CD4-positive, alpha-beta T cell treated with Interleukin-4 for 1 hour (primary cell): ENCODE measurements around the gene NFATC2IP.
"Not testable (repeated sequence)": the region's sequence is repeated elsewhere in the genome, so short reads cannot be mapped to it uniquely, and the experiment has no call there.

Source experiments
- DNase-seq, 2 donors: peaks; one replicate each; pipeline ENCODE4 v3.0.0-alpha.2; 2020 to 2022

Gene NFATC2IP

DNA sequence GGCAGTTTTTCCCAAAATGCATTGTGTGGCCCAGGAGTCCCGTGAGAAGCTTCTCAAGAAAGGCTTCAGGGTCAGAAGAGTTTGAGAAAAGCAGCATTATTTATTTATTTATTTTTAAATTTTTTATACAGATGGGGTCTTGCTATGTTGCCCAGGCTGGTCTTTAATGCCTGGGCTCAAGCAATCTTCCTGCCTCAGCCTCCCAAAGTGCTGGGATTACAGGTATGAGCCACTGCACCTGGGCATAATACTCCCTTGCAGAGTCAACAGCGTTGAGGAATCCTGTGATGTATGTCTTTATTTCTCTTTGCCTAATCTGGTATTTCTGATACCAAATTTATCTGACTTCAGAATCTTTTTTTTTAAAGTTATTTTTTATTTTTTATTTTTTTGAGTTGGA, 49.3 kb downstream of the NFATC2IP start:
- DNase-seq: no peak

DNA sequence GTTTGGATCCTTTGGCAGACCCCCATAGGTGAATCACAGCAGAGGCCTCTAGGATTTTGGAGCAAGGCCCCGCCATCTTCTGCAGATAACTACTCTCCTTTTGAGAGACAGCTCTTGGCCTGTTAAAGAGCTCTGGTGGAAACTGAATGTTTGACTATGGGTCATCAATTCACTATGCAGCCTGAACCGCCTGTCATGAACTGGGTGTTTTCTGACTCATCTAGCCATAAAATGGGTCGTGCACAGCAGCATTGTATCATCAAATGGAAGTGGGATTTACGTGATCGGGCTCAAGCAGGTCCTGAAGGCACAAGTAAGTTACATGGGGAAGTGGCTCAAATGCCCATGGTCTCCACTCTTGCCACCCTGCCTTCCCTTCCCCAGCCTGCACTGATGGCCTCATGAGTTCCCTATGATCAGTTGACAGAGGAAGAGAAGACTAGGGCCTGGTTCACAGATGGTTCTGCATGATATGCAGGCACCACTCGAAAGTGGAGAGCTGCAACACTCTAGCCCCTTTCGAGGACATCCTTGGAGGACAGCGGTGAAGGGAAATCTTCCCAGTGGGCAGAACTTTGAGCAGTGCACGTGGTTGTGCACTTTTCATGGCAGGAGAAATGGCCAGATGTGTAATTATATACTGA, 53.9 kb downstream of the NFATC2IP start:
- not testable (repeated sequence) for DNase-seq

DNA sequence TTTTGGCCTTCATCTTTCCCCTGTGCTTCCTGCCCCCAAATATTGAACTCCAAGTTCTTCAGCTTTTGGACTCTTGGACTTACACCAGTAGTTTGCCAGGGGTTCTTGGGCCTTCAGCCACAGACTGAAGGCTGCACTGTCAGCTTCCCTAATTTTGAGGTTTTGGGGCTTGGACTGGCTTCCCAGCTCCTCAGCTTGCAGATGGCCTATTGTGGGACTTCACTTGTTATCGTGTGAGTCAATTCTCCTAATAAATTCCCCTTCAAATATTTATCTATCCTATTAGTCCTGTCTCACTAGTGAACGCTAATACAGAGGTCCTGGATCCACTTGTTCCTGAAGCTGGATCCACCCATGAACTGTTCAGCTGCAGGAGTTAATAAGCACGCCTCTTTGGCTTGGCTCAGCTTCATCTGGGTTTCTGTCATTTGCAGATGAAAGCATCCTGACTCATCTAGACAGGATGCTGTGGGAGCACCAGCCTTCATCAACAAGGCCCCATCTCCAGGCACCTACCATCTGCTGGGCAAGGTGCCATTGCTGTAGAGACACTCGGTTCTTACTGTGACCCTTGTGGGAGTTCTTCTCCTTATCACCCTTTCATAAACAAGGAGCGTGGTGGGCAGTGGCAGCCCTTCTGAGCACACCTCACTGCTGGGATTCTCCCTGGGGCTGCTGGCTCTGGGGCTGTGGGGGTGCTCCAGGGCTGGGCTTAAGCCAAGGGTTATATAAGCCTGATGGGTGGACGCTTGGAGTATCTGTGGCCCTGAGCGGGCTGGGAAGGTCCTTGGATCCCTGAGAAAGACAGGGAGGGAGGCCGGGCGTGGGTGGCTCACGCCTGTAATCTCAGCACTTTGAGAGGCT, 57.2 kb downstream of the NFATC2IP start:
- DNase-seq: peak; percentile 54 to 67

DNA sequence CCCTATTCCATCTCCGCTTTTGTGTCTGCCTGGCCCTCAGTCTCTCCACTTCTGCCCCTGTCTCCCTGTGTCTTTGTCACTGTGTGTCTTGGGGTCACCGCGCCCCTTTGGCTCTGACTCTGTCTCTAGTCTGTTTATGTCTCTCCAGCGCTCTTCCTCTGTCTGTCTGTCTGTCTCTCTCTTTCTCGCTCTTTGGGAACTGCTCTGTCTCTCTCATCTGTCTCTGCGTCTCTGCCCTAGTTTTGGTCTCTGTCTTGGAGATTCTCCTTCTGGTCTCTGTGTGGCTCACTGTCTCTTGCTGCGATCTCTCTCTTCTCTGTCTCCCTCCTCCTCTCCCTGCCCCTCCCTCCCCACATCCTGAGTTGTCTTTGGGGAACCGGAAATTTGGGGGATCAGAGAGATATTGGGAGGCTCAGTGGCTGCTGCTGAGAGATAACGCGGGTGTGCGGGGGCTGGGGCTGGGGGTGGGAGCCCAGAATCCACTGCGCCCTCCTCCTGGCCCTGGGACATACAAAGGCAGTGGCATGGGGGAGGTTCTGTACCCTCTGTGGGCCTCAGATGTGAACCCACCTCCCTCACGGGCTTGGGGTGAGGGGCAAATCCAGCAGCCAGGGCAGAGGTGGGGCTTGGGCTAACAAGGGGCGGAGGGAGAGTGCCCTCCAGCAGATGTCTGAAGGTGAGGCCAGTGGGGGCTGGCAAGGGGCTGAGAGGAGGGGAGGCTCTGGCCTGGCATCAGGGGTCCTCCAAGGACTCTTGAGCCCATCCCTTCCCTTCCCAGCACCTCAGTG, 58.5 kb downstream of the NFATC2IP start:
- peak in 1 of 2 donors; percentile 34 for DNase-seq

DNA sequence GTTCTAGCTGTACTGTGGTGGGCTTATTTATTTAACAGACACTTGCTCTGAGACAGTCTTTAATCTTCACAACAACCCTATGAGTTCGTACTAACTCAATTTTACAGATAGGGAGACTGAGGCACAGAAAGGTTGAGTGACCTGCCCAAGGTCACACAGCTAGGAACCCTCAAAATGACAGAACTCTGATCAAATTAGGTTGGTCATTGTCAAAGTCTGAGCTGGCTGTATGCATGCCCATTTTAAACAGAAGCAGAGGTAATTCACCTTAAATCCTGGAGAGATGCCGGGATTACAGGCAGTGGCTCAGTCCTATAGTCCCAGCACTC, 59.1 kb downstream of the NFATC2IP start:
- DNase-seq: no peak

DNA sequence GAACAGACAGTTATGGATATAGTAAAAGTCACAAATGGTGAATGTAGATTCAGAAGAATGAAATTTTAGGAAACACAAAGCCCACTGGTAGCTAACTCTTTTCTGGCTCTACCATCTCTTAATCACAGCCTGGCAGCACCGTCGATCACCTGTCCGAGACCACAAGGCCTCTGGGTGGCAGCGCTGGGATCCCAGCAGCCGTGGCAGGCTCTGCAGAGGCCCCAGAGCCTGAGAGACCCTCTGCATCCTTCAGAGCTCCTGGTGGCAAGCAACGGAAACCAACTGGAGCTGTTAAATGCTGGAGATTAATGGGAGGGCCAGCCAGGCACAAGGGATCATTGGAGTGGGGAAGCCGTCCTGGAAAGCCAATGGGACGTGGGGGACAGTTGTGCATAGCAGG, 60.4 kb downstream of the NFATC2IP start:
- no peak for DNase-seq

DNA sequence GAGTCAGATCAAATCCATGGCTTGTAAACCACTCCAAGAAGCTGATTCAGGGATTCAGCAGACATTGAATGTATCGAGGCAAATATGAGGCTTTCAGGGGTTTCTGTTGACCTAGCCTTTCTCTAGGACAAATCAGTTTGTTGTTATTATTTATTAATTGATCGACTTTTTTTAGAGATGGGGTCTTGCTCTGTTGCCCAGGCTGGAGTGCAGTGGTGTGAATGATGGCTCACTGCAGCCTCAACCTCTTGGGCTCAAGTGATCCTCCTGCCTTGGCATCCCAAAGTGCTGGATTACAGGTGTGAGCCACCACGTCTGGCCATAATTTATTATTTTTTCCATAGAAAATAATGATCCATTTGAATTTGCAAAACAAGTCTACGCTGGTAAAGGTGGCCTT, 61.1 kb downstream of the NFATC2IP start:
- DNase-seq: no peak

DNA sequence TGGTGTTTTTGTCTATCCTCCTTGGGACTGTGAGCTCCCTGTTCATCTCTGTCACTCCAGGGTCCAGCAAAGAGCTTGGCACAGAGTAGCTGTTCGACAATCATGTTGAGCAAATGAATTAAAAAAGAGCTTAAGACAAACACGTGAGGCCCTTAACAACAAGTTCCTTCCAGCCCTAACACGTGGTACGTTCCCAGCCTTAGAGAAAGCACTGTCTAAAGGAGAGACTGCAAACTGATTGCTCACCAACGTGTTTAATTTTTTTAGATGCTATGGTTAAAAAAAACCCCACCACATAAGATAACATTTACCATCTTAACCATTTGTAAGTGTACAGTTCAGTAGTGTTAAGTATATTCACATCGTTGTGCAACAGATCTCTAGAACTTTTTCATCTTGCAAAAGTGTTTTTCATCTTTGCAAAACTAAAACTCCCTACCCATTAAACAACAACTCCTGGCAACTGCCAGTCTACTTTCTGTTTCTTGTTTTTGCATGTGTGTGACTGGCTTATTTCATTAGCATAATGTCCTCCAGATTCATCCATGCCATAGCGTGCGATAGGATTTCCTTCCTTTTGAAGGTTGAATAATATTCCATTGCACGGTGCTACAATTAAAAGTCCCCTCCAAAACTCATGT, 62.3 kb downstream of the NFATC2IP start:
- DNase-seq: peak in 1 of 2 donors; percentile 48

DNA sequence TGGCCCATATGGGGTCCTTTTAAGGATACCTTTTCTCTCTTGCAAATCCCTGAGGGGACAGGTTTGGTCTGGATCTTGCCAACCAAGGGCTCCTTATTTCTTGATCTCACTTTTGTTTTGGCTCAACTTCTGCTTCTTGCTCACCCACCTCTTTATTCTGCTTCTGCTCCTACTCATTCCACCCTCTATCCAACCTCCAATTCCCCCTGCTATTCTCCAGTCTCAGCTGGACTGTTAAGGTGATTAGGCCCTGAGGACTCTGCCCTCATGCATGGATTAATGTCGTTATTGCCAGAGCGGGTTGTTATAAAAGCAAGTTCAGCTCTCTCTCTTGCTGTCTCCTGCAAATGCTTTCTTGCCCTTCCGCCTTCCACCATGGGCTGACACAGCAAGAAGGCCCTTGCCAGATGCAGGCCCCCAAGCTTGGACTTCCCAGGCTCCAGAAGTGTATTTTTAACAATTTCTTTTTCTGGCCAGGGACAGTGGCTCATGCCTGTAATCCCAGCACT, 63.9 kb downstream of the NFATC2IP start:
- no peak for DNase-seq
